Measurements from ENCODE around the gene LUC7L3.

The LUC7L3 gene

GRCh38 chr17:50763716-50764475 is 44.5 kb downstream of the LUC7L3 start:
- no peak for DNase-seq

DNA sequence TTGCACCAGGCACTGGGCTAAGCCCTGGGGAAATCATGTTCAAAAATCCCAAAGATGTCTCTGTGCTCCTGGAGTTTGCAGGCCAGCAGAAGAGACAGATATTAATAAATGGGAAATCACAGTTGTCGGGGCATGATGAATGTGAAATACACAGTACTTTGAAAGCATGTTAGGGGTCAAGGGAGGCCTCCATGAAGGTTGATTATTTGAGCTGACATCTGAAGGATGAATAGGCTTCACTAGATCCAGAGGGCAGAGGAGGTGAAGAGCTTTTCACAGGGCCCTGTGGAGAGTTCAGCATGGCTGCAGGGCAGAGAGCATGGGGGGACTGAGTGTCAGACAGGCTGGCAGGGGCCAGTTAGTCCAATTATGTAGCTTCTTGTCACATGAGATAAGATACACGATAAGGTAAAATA is 45.3 kb downstream of the LUC7L3 start:
- DNase-seq, result no peak

DNA sequence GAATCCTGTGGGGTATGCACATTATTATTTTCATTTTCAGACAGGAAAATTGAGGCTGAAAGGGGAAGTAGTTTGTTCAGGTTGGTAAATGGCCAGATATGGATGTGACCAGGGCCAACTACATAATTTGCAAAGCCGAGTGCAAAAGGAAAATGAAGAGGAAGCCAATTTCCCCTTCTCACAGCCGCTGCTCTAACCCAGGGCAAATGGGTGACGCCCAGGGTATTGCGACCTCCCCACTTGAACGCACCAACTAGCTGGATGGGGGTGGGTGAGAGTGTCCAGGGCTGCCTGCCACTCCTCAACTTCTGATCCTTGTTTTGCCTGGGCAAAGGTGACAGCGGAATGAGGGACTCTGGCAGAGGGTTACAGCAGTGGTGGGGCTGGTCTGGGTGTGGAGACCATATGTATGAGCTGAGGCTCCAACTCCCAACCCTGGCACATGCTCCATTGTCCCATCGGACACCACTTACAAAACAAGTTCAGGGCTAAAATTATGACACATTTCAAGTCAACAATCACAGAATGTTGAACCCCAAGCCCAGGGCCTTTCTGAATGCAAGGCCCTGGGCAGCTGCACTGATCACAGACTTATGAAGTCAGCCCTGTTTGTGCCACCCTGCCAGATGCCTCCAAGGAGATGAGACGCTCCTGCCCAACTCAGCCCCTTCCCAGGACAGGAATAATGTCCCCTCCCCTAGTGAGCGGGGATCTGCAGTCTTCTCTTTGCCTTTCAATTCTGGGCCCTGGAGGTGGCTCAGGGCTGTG is 46.2 kb downstream of the LUC7L3 start:
- DNase-seq, result no peak

GRCh38 chr17:50766222-50767023 is 47.0 kb downstream of the LUC7L3 start:
- DNase-seq, result no peak

DNA sequence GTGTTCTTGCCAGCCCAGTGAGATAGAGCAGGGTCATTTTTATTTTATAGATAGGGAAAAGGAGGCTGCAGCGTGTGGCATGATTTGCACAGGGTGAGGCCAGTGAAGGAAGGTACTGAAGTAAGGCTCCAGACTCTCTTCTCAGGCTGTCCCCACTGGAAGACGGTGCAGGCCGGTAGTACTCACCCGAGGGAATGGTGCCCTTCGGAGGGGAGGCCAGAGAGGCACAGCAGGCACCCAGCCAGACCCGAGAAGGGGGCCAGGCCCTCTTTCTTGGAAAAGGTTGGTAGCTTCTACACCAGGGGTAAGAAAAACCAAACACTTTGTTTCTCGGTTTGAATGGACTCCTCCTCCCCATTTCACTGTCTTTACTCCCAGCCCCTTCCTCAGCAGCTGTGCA is 47.6 kb downstream of the LUC7L3 start:
- DNase-seq, result no peak

DNA sequence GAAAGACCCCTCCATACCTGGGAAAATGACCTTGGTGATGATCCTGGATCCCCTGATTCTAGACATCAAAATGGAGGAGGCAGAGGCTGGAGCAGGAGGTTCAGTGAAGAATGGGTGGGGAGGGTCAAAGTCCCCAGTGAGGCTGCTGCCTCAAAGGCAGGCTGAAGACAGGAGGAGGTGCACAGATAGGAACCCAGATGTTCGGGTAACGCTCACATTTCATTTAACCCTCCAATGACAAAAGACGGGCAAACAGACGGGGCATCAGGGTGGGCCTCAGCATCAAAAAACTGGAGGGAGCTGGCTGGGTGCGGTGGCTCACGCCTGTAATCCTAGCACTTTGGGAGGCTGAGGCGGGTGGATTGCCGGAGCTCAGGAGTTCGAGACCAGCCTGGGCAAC is 48.0 kb downstream of the LUC7L3 start, which contains the start of gene ANKRD40CL:
ANKRD40CL (minus strand) TSS at position 73 of the 400 bp plus-strand sequence. CDS start 605 bp downstream, outside the sequence.
- no peak for DNase-seq

GRCh38 chr17:50768346-50768761 is 49.0 kb downstream of the LUC7L3 start:
- no peak for DNase-seq

- no peak for DNase-seq
Measured at GRCh38 chr17:50769884-50770283, 50.5 kb downstream of the LUC7L3 start.

GRCh38 chr17:50770346-50770745 is 50.9 kb downstream of the LUC7L3 start:
- no peak for DNase-seq

DNA sequence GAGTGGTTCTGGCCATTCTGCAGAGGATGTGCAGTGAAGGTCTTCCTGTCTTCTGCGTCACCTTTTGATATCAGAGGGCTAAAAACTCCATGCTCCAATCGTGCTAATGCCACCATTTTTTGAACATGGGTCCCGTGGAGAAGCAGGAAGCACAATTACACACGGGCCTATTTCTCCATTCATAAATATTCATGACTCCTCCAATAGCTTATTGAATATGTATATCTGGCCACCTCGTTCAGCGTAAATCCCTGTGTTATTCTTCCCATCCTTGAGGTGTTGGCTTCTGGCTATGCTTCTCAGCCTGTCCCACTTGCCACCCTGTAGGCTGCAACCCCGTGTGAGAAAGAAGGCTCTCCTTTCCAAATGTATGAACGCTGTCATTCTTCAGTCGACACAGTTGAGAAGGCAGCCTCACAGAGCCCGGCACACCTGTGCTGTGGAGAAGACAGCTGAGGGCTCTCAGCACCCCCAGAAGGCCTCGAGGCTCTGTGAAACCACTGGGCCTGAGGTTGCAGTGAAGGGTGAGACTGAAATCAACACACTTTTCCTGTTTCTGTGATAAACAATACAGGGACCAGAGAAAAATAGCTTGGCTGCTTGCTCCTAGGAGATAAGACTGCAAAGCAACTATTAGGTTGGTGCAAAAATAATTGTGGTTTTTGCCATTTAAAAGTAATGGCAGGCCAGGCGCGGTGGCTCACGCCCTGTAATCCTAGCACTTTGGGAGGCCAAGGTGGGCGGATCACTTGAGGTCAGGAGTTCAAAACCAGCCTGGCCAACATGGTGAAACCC is 52.8 kb downstream of the LUC7L3 start:
- no peak for DNase-seq

- no peak for DNase-seq
Measured at GRCh38 chr17:50774225-50774803, 54.9 kb downstream of the LUC7L3 start.

DNA sequence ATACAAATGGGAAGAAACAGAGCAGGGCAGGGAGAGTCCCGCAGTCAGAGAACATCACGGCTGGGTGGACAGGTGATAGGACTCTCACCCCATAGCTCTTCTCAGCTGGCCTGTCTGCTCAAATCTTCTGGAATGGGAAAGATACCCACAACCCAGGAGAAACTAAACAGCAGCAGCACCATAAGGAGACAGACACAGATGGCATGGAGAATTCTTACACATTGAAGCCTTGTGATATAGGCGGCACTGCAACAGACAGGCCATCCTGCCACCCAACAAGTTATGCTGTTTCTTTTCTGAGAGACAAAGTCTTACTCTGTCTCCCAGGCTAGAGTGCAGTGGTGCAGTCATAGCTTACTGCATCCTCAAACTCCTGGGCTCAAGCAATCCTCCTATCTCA is 56.5 kb downstream of the LUC7L3 start:
- DNase-seq, result no peak

GRCh38 chr17:50778471-50778870 is 59.1 kb downstream of the LUC7L3 start:
- no peak for DNase-seq

DNA sequence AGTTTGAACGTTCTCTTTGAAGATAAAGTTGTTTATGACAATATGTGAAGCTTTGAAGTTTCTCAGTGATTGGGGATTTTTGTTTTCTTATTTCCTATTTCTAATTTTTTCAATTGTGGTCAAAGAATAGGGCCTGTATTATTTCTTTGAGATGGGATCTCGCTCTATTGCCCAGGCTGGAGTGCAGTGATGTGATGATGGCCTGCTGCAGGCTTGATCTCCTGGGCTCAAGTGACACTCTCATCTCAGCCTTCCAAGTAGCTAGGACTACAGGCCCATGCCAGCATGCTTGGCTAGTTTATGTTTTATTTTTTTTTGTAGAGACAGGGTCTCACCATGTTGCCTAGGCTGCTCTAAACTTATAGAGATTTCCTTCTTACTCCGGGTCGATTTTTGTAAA is 59.6 kb downstream of the LUC7L3 start:
- no peak for DNase-seq

DNA sequence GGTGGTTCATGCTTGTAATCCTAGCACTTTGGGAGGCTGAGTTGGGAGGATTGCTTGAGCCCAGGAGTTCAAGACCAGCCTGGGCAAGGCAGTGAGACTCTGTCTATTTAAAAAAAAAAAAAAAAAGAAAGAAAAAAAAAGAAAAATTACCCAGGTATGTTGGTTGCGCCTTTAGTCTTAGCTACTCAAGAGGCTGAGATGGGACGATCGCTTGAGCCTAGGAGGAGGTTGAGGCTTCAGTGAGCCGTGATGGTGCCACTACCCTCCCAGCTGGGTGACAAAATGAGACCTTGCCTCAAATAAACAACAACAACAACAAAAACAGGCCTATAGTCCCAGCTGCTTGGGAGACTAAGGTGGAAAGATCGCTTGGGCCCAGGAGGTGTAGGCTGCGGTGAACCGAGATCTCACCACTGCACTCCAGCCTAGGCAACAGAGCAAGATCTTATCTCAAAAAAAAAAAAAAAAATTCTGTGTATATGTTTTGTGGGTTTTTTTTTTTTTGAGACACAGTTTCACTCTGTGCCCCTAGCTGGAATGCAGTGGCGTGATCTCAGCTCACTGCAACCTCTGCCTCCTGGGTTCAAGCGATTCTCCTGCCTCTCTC is 60.4 kb downstream of the LUC7L3 start:
- DNase-seq, result no peak

GRCh38 chr17:50781167-50781566 is 61.8 kb downstream of the LUC7L3 start:
- no peak for DNase-seq

DNA sequence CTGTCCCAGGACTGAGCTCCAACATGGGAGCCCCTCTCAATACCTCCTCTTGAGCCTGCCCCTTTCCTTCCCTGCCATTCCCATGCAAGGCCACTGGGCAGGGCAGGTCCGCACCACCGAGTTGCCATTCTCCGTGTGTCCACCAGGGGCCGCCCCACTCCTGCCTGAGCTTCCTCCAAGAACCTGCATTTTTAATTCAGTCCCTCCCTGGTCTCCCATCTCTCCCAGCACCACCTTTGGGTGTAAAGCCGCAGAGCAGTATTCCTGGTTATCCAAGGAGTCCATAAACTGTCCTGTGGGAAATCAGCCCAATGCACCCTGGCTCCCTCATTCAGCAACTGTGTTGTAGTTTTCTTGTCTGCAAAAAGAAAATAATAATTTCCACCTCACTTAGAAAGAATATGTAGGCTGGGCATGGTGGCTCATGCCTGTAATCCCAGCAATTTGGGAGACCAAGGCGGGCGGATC is 63.8 kb downstream of the LUC7L3 start:
- DNase-seq, result peak; percentile 85

DNA sequence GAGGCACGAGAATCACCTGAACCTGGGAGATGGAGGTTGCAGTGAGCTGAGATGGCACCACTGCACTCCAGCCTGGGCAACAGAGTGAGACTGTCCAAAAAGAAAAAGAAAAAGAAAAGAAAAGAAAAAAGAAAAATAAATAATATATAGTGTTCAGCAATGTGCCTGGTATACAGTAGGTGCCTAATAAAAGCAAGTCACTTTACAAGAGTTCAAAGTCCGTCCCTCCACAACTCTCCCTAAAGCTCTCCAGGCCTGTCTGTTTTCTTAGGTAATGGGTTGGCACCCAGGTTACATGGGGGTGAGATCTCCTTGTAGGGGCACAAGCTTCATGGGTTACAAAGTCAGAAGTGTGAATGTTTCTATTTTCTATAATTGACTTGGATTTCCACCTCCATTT is 64.5 kb downstream of the LUC7L3 start:
- no peak for DNase-seq

DNA sequence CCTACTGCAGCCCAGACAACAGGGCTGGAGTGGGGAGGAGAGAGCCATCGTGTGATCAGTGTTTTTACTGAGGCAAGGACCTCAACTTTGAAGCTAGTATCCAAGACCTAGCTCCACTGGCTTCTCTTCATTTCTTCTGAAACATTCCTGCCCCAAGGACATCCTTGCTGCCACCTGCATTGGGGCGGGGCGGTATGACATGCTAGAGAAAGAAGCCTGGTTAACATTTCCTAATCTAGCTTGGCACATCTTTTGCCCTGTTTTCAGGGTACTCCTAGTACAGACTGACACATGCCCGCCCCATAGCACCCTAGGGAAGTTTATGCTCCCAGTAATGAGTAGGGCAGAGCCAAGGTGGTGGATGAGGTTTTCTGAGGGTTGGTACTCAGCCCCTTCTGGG is 65.7 kb downstream of the LUC7L3 start:
- DNase-seq, result no peak

DNA sequence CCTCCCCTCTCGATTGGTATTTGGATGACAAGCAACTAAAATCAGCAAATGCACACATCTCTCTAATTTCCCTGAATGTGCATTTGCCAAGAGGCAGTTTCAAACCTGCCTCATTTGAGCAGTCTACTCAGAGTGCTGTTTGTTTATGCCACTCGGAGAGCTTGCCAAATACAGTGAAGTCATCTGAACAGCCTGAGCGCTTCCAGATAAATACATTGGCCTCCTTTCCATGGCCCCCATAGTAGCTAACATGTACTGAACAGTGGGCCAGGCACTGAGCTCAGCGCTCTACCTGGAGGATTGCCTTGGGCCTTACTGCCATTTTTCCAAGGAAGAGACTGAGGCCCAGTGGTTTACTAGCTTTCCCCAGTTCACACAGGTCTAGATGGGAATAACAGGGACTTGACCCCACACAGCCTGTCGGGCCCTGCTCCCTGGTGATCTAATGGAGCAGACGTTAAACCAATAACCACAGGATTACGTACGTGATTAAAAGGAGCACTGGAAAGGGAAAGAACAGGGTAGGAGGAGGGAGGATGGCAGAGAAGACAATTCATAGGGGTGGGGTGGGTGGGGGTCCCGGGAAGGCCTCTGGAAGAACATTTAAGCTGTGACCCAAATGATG is 66.7 kb downstream of the LUC7L3 start:
- DNase-seq, result no peak

DNA sequence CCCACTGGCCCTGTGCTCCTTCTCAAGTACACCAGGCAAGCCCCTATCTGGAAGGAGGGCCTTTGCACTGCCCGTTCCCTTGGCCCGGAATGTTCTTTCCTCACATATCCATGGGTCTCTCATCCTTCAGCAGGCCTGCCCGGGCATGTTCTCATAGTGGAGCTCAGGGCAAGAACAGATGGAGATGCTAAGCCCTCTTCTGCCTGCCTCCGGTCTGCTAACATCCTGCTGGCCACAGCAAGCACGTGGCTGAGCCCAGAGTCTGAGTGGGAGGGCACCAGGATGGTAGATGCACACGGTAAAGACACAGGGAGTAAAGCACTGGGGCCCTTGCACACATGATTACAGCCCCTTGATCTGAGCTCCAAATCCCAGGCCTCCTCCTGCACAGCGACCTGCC is 67.7 kb downstream of the LUC7L3 start:
- DNase-seq, result no peak
